HG02840 (cell line): Measurements from ENCODE around the gene CCDC12.

Experiments
- ATAC-seq: cut with Tn5 transposase; IDR thresholded peaks from one replicate; pipeline ENCODE4 v1.9.1; 2021; ENCODE audit warnings: mild to moderate bottlenecking, moderate library complexity, moderate number of reproducible peaks; ENCODE audit not compliant: unreplicated experiment, low FRiP score

CCDC12 gene

DNA sequence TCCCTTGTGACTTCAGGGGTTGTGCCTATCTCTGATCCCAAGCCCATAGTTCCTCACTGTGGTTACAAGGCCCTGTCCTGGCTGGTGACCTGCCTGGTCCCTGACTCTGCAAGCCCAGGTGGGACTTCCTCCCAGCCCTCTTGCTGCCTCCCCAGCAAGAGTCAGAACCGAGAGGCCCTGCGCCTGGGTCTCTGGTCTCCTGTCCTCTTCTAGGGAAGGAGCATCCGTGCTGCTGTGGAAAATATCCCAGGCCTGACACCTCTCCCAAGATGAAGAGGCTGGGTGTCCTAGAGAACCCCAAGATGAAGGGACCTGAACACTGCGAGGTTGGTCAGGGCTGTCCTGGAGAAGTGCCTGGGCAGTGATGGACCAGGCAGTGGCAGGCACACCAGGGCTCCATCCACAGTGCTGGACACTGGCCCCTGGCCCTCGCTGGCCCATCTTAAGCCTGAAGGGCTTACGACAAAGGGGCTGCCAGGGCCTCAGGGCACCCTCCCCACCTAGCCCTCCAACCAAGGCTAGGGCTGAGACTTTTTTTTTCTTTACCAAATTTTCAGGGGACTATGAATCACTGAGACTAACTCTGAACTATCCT lies 66.3 kb downstream of the CCDC12 start:
- no peak for ATAC-seq

DNA sequence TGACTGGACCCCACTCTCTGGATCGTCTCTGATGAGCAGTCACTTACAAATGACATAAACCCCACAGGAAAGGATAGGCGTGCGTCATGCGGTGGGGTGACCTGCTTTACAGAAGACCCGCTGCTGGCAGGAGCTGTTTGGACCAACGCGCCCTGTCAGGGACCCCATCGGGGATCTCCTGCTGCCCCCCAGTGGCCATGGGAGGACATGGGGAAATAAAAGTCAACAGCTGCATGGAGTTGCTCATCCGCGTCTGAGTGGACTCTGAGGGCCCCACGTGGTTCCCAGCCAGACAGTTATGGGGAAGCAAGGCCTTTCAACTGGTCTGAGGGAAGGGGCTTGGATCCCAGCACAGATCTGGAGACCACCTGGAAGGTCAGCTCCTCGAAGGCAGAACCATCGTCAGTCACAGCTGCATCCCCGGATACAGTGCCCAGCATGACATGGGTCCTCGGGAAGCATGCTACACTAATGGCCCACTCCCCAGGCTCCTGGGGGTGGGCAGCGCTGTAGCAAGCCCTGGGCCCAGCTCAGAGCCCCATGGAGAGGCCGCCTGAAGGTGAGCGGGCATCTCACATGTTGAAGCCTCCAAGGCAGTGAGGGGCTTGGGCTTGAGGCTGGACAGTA lies 66.9 kb downstream of the CCDC12 start:
- no peak for ATAC-seq

- no peak for ATAC-seq
These were observed 67.5 kb downstream of the CCDC12 start for GRCh38 chr3:46908986-46909534.

GRCh38 chr3:46908294-46908985 lies 68.1 kb downstream of the CCDC12 start:
- ATAC-seq: no peak

- no peak for ATAC-seq
These were observed 68.6 kb downstream of the CCDC12 start for GRCh38 chr3:46907960-46908293.

GRCh38 chr3:46907271-46907670 lies 69.3 kb downstream of the CCDC12 start:
- ATAC-seq: no peak

- no peak for ATAC-seq
These were observed 70.0 kb downstream of the CCDC12 start for GRCh38 chr3:46906471-46907058.

GRCh38 chr3:46905661-46906451 lies 70.7 kb downstream of the CCDC12 start:
- no peak for ATAC-seq

GRCh38 chr3:46905213-46905560 lies 71.4 kb downstream of the CCDC12 start:
- ATAC-seq: no peak

- ATAC-seq: no peak
These were observed 72.0 kb downstream of the CCDC12 start for GRCh38 chr3:46904303-46905212.

DNA sequence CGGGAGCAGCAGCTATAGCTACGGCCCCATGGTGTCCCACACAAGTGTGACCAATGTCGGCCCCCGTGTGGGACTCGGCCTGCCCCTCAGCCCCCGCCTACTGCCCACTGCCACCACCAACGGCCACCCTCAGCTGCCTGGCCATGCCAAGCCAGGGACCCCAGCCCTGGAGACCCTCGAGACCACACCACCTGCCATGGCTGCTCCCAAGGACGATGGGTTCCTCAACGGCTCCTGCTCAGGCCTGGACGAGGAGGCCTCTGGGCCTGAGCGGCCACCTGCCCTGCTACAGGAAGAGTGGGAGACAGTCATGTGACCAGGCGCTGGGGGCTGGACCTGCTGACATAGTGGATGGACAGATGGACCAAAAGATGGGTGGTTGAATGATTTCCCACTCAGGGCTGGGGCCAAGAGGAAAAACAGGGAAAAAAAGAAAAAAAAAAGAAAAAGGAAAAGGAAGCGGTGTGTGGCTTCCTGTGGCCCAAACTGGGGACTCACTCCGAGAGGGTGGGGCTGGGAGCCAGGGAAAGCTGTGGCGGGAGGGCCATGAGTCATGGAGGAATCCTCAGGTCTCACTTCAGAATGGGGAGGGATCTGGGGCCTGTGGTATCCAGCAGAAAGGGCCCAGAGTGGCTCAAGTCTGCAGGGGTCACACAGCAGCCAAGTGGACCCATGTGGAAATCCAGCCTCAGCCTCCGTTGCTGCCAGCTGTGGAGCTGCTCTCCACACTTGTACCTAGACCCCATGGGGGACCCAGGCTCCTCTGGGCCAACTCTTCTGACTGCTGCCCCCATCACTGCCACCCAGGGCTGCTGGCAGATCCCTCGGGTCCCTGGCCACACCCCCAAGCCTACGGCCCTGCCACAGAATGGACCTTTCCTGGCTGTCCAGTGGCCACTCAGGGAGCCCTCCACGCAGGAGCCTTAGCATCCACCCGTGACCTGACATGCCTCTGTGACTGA lies 72.9 kb downstream of the CCDC12 start:
- no peak for ATAC-seq

DNA sequence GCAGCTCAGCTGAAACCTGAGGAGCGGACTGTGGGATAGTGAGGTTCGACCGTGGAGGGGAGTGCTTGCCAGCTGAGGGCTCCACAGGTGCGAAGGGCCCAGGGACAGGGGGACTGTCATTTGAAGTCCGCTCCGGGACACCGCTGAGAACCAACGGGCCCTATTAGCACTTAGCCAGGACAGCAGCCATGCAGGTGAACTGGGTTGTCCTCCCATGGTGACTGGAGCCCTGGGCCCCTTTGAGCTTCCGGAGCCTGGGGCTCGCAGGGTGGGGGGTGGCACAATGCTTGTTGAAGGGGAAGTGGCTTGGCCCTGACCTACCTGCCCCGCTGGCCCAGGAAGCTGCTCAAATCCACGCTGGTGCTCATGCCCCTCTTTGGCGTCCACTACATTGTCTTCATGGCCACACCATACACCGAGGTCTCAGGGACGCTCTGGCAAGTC lies 74.3 kb downstream of the CCDC12 start:
- no peak for ATAC-seq

- no peak for ATAC-seq
These were observed 74.9 kb downstream of the CCDC12 start for GRCh38 chr3:46901591-46902187.

DNA sequence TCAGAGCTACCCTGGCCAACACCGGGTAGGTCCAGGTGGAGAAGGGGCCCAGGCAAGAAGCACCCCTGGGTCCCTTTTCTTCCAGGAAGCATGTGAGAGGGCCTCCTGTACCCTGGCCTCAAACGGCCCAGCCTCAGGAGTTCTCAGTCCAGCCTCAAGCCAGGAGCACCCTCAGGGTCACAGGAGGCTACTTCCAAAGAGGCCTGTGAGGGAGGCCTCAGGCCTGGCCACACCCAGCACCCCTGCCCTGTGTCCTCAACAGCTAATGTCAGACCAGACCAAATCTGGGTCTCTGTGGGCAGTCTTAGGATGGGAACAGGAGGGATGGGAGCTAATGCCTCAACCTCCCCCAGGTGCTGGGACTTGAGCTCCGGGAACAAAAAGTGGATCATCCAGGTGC lies 75.5 kb downstream of the CCDC12 start:
- ATAC-seq: no peak

GRCh38 chr3:46900356-46900755 lies 76.2 kb downstream of the CCDC12 start:
- ATAC-seq: no peak

GRCh38 chr3:46900007-46900292 lies 76.6 kb downstream of the CCDC12 start:
- ATAC-seq: no peak

- ATAC-seq: no peak
These were observed 77.2 kb downstream of the CCDC12 start for GRCh38 chr3:46899151-46900006.
